ENCODE measurements around the gene STK25. TPM values are rescaled to one million over a fixed set of nuclear protein-coding genes. Genes with fewer than 3 reads are reported as not detected.
"Not testable (repeated sequence)": the region's sequence is repeated elsewhere in the genome, so short reads cannot be mapped to it uniquely, and the experiment has no call there.

The STK25 gene
- polyA plus RNA-seq, 6 donors from 2014 or later: 82.2 to 148 (median 87.7) TPM

- Mint-ChIP-seq H3K4me3 (no peak overlapping the region), H3K27ac (no peak overlapping the region), H3K9me3 (no peaks in the 10 kb centered on the region), H3K27me3 (peaks cover 0 to 29% (median 11%) of the 10 kb centered on the region in 3 donors), H3K4me1 (no peaks in the 10 kb centered on the region), H3K36me3 (no peaks in the 10 kb centered on the region)
- ATAC-seq (ENCODE audit: low read depth in 2 of 2) (no peak), DNase-seq (no peak)
These were observed 26.5 kb upstream of the STK25 start for GRCh38 chr2:241534701-241535375.

- DNase-seq: no peak
- no peak overlapping the region for H3K4me3 Mint-ChIP-seq
- H3K9me3 Mint-ChIP-seq: no peaks in the 10 kb centered on the region
- no peak overlapping the region for H3K27ac Mint-ChIP-seq
- H3K27me3 Mint-ChIP-seq: peaks cover 0 to 24% (median 11%) of the 10 kb centered on the region in 3 donors
- no peaks in the 10 kb centered on the region for H3K36me3 Mint-ChIP-seq
- no peak for ATAC-seq (ENCODE audit: low read depth in 2 of 2)
- H3K4me1 Mint-ChIP-seq: no peaks in the 10 kb centered on the region
These were observed 25.9 kb upstream of the STK25 start for GRCh38 chr2:241534293-241534692.

GRCh38 chr2:241532733-241533601, 24.6 kb upstream of the STK25 start:
- Mint-ChIP-seq H3K27me3 (peaks cover 0 to 13% (median 0%) of the 10 kb centered on the region in 3 donors), H3K4me3 (no peak overlapping the region), H3K9me3 (no peaks in the 10 kb centered on the region), H3K27ac (no peak overlapping the region), H3K36me3 (no peaks in the 10 kb centered on the region), H3K4me1 (no peaks in the 10 kb centered on the region)
- ATAC-seq (ENCODE audit: low read depth in 2 of 2) (no peak), DNase-seq (no peak)

GRCh38 chr2:241532168-241532567, 23.8 kb upstream of the STK25 start:
- Mint-ChIP-seq H3K36me3 (no peaks in the 10 kb centered on the region), H3K9me3 (no peaks in the 10 kb centered on the region), H3K27ac (no peak overlapping the region), H3K4me3 (no peak overlapping the region), H3K4me1 (no peaks in the 10 kb centered on the region), H3K27me3 (peaks cover 0 to 13% (median 0%) of the 10 kb centered on the region in 3 donors)
- no peak for ATAC-seq (ENCODE audit: low read depth in 2 of 2)
- DNase-seq: no peak

GRCh38 chr2:241531161-241531722, 22.9 kb upstream of the STK25 start:
- no peaks in the 10 kb centered on the region for H3K4me1 Mint-ChIP-seq
- no peaks in the 10 kb centered on the region for H3K36me3 Mint-ChIP-seq
- peaks cover 0 to 4% (median 2%) of the 10 kb centered on the region in 7 donors for H3K9me3 Mint-ChIP-seq
- ATAC-seq (ENCODE audit: low read depth in 2 of 2) (no peak), DNase-seq (no peak)
- no peak overlapping the region for H3K4me3 Mint-ChIP-seq
- H3K27ac Mint-ChIP-seq: no peak overlapping the region
- H3K27me3 Mint-ChIP-seq: peaks cover 0 to 13% (median 0%) of the 10 kb centered on the region in 3 donors

- no peak for ATAC-seq (ENCODE audit: low read depth in 2 of 2)
- peaks cover 0 to 11% (median 7%) of the 10 kb centered on the region in 7 donors for H3K9me3 Mint-ChIP-seq
- H3K4me1 Mint-ChIP-seq: no peaks in the 10 kb centered on the region
- no peak overlapping the region for H3K27ac Mint-ChIP-seq
- no peaks in the 10 kb centered on the region for H3K36me3 Mint-ChIP-seq
- peaks cover 0 to 13% (median 0%) of the 10 kb centered on the region in 3 donors for H3K27me3 Mint-ChIP-seq
- DNase-seq: no peak
- no peak overlapping the region for H3K4me3 Mint-ChIP-seq
These were observed 22.2 kb upstream of the STK25 start for GRCh38 chr2:241530571-241530970.

- not testable (repeated sequence) for H3K4me3 Mint-ChIP-seq; H3K36me3 Mint-ChIP-seq; H3K27ac Mint-ChIP-seq; ATAC-seq (ENCODE audit: low read depth in 2 of 2); H3K4me1 Mint-ChIP-seq; DNase-seq
- peaks cover 0 to 13% (median 7%) of the 10 kb centered on the region in 7 donors for H3K9me3 Mint-ChIP-seq
- peaks cover 0 to 14% (median 10%) of the 10 kb centered on the region in 3 donors for H3K27me3 Mint-ChIP-seq
These were observed 17.7 kb upstream of the STK25 start for GRCh38 chr2:241525818-241526780.

- no peak overlapping the region for H3K4me3 Mint-ChIP-seq
- ATAC-seq (ENCODE audit: low read depth in 2 of 2): no peak
- peaks cover 0 to 13% (median 11%) of the 10 kb centered on the region in 3 donors for H3K27me3 Mint-ChIP-seq
- no peak for DNase-seq
- H3K4me1 Mint-ChIP-seq: peaks cover 0 to 1% (median under 1%) of the 10 kb centered on the region in 3 donors
- H3K9me3 Mint-ChIP-seq: peaks cover 1 to 13% (median 7%) of the 10 kb centered on the region in 7 donors
- H3K36me3 Mint-ChIP-seq: no peaks in the 10 kb centered on the region
- no peak overlapping the region for H3K27ac Mint-ChIP-seq
These were observed 14.1 kb upstream of the STK25 start for GRCh38 chr2:241522477-241522876.

- Mint-ChIP-seq H3K4me3 (no peak overlapping the region), H3K27ac (no peak overlapping the region), H3K36me3 (no peaks in the 10 kb centered on the region), H3K9me3 (peaks cover 0 to 12% (median 0%) of the 10 kb centered on the region in 7 donors), H3K4me1 (peaks cover 0 to 15% (median 14%) of the 10 kb centered on the region in 3 donors), H3K27me3 (peaks cover 0 to 13% (median 11%) of the 10 kb centered on the region in 3 donors)
- ATAC-seq (ENCODE audit: low read depth in 2 of 2): no peak
- no peak for DNase-seq
These were observed 11.3 kb upstream of the STK25 start for GRCh38 chr2:241519669-241520068.

- no peaks in the 10 kb centered on the region for H3K36me3 Mint-ChIP-seq
- no peak for DNase-seq
- no peak overlapping the region for H3K4me3 Mint-ChIP-seq
- peak overlapping the region in 1 of 6 donors; percentile 65 for H3K27ac Mint-ChIP-seq
- peaks cover 0 to 12% (median 0%) of the 10 kb centered on the region in 7 donors for H3K9me3 Mint-ChIP-seq
- peaks cover 0 to 6% (median 5%) of the 10 kb centered on the region in 3 donors for H3K27me3 Mint-ChIP-seq
- H3K4me1 Mint-ChIP-seq: peaks cover 0 to 15% (median 14%) of the 10 kb centered on the region in 3 donors
- no peak for ATAC-seq (ENCODE audit: low read depth in 2 of 2)
These were observed 8.9 kb upstream of the STK25 start for GRCh38 chr2:241517297-241517696.

- H3K4me3 Mint-ChIP-seq: no peak overlapping the region
- H3K27ac Mint-ChIP-seq: peak overlapping the region in 1 of 6 donors; percentile 79
These were observed 8.2 kb upstream of the STK25 start for GRCh38 chr2:241516520-241516965.

GRCh38 chr2:241514986-241515737, 6.8 kb upstream of the STK25 start:
- peak in 1 of 2 donors; percentile 18 for ATAC-seq (ENCODE audit: low read depth in 2 of 2)
- peak overlapping the region in 2 of 8 donors; percentile 9 to 18 for H3K4me3 Mint-ChIP-seq
- H3K9me3 Mint-ChIP-seq: peaks cover 0 to 12% (median 0%) of the 10 kb centered on the region in 7 donors

More at GRCh38 chr2:241516520-241516965, 8.2 kb upstream of the STK25 start:
- no peak for ATAC-seq (ENCODE audit: low read depth in 2 of 2)
- no peak for DNase-seq
- Mint-ChIP-seq H3K36me3 (no peaks in the 10 kb centered on the region), H3K9me3 (peaks cover 0 to 12% (median 0%) of the 10 kb centered on the region in 7 donors), H3K4me1 (peaks cover 0 to 15% (median 14%) of the 10 kb centered on the region in 3 donors), H3K27me3 (peaks cover 0 to 5% (median 4%) of the 10 kb centered on the region in 3 donors)

More at GRCh38 chr2:241514986-241515737, 6.8 kb upstream of the STK25 start:
- Mint-ChIP-seq H3K27ac (peak overlapping the region in 2 of 6 donors; percentile 26 to 34), H3K27me3 (no peaks in the 10 kb centered on the region), H3K4me1 (peaks cover 0 to 15% (median 14%) of the 10 kb centered on the region in 3 donors), H3K36me3 (no peaks in the 10 kb centered on the region)
- DNase-seq: no peak

Measured in naive B cell (primary cell).